Stimulated activated CD4-positive, alpha-beta T cell treated with anti-CD3 and anti-CD28 coated beads, Interleukin-12 subunit alpha, Interleukin-12 subunit beta, amount 100 ng/mL, for 24 hours (primary cell): ENCODE data around the gene ID3.
A peak's percentile ranks its signal among the peaks of the same experiment; 100 is the strongest.
"Not testable (repeated sequence)": the region's sequence is repeated elsewhere in the genome, so short reads cannot be mapped to it uniquely, and the experiment has no call there.

Experiments used
- DNase-seq, 2 experiments: peaks; one replicate each; pipeline ENCODE4 v3.0.0-alpha.2; 2020; ENCODE audit warnings: low read depth in 2 of 2

Gene ID3

GRCh38 chr1:23553231-23554126 is 5.8 kb downstream of the ID3 start:
- DNase-seq: no peak

- no peak for DNase-seq
Measured at GRCh38 chr1:23551849-23552248, 7.5 kb downstream of the ID3 start.

GRCh38 chr1:23548704-23549143 is 10.6 kb downstream of the ID3 start:
- DNase-seq: no peak

- DNase-seq: no peak
Measured at GRCh38 chr1:23546897-23547584, 12.3 kb downstream of the ID3 start.

GRCh38 chr1:23545851-23546250 is 13.4 kb downstream of the ID3 start:
- DNase-seq: no peak

GRCh38 chr1:23544444-23545389 is 14.6 kb downstream of the ID3 start:
- DNase-seq: peak in 1 of 2 experiments; percentile 74

- no peak for DNase-seq
Measured at GRCh38 chr1:23543707-23544443, 15.4 kb downstream of the ID3 start.

- not testable (repeated sequence) for DNase-seq
Measured at GRCh38 chr1:23542940-23543339, 16.4 kb downstream of the ID3 start.

- peak; percentile 82 to 90 for DNase-seq
Measured at GRCh38 chr1:23539698-23540266, 19.5 kb downstream of the ID3 start.

GRCh38 chr1:23537296-23537973 is 21.9 kb downstream of the ID3 start:
- no peak for DNase-seq

GRCh38 chr1:23533246-23534023 is 25.9 kb downstream of the ID3 start:
- no peak for DNase-seq

GRCh38 chr1:23531562-23532094 is 27.7 kb downstream of the ID3 start:
- DNase-seq: no peak

GRCh38 chr1:23530747-23531561 is 28.3 kb downstream of the ID3 start, which contains the start of gene E2F2:
Gene E2F2, minus strand, starts transcription at chr1:23531233. Its CDS starts 440 bp downstream, at chr1:23530793.
- DNase-seq: peak; percentile 56 to 69

GRCh38 chr1:23530087-23530746 is 29.1 kb downstream of the ID3 start:
- no peak for DNase-seq

GRCh38 chr1:23529146-23530086 is 29.9 kb downstream of the ID3 start:
- DNase-seq: no peak

GRCh38 chr1:23528250-23528978 is 30.9 kb downstream of the ID3 start:
- peak; percentile 51 to 80 for DNase-seq
